ENCODE data around the gene CUL4A.

The CUL4A gene

GRCh38 chr13:113208421-113209335 lies 735 bp upstream of the CUL4A start, which contains the start of gene PCID2:
TSS of gene PCID2 (minus strand) at chr13:113208669. CDS start at chr13:113208634, 35 bp downstream.
- Histone ChIP-seq H3K9me3 (ENCODE audit: severe bottlenecking) (no peaks in the 10 kb centered on the region), H3K36me3 (ENCODE audit: low read depth) (peaks cover 53% of the 10 kb centered on the region), H3K4me1 (ENCODE audit: insufficient read depth, poor library complexity, severe bottlenecking) (peaks cover 14% of the 10 kb centered on the region), H3K27me3 (ENCODE audit: insufficient read depth, poor library complexity, severe bottlenecking) (no peaks in the 10 kb centered on the region), H3K4me3 (ENCODE audit: severe bottlenecking) (peak within 1 kb of the TSS; percentile 74), H3K27ac (ENCODE audit: poor library complexity, severe bottlenecking) (peak within 1 kb of the TSS; percentile 88)
- ATAC-seq (ENCODE audit: low read depth): peak; percentile 79
- peak; percentile 96 for DNase-seq (ENCODE audit: low spot score)
- no peak for TF ChIP-seq CTCF (IDR thresholded peaks at IDR 0.05; ENCODE audit: poor library complexity, severe bottlenecking)

- peak; percentile 80 for DNase-seq (ENCODE audit: low spot score)
- Histone ChIP-seq H3K36me3 (ENCODE audit: low read depth) (peaks cover 49% of the 10 kb centered on the region), H3K9me3 (ENCODE audit: severe bottlenecking) (no peaks in the 10 kb centered on the region)
Measured at GRCh38 chr13:113209759-113210421, 477 bp downstream of the CUL4A start.

DNA sequence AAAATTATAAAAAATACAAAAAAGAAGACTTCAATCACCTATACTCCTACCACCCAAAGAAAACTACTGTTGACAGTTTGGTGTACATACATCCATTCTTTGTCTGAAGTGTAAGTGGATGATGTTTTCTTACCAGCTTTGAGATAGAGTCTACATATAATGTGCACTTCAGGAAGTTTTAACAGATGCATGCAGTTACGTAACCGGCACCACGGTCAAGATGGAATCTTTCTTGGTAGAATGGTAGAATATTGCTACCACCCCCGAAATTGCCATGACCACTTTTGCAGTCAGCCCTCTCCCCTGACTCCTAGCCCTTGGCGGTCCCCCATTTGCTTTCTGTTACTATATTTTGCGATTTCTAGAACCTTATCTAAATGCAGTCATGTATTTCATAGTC lies 1.4 kb downstream of the CUL4A start:
- Histone ChIP-seq H3K36me3 (ENCODE audit: low read depth) (peaks cover 44% of the 10 kb centered on the region), H3K4me3 (ENCODE audit: severe bottlenecking) (peak overlapping the region; percentile 74), H3K9me3 (ENCODE audit: severe bottlenecking) (no peaks in the 10 kb centered on the region), H3K27me3 (ENCODE audit: insufficient read depth, poor library complexity, severe bottlenecking) (no peaks in the 10 kb centered on the region), H3K27ac (ENCODE audit: poor library complexity, severe bottlenecking) (peak overlapping the region; percentile 88), H3K4me1 (ENCODE audit: insufficient read depth, poor library complexity, severe bottlenecking) (peaks cover 14% of the 10 kb centered on the region)
- no peak for ATAC-seq (ENCODE audit: low read depth)
- DNase-seq (ENCODE audit: low spot score): no peak
- TF ChIP-seq CTCF (IDR thresholded peaks at IDR 0.05; ENCODE audit: poor library complexity, severe bottlenecking): no peak

More at GRCh38 chr13:113209759-113210421, 477 bp downstream of the CUL4A start:
- peaks cover 14% of the 10 kb centered on the region for H3K4me1 ChIP-seq (ENCODE audit: insufficient read depth, poor library complexity, severe bottlenecking)
- ATAC-seq (ENCODE audit: low read depth): peak; percentile 45
- no peak for TF ChIP-seq CTCF (IDR thresholded peaks at IDR 0.05; ENCODE audit: poor library complexity, severe bottlenecking)
- H3K4me3 ChIP-seq (ENCODE audit: severe bottlenecking): peak overlapping the region; percentile 74
- H3K27ac ChIP-seq (ENCODE audit: poor library complexity, severe bottlenecking): peak overlapping the region; percentile 88
- no peaks in the 10 kb centered on the region for H3K27me3 ChIP-seq (ENCODE audit: insufficient read depth, poor library complexity, severe bottlenecking)

- TF ChIP-seq CTCF (IDR thresholded peaks at IDR 0.05; ENCODE audit: poor library complexity, severe bottlenecking): no peak
- ATAC-seq (ENCODE audit: low read depth) (no peak), DNase-seq (ENCODE audit: low spot score) (no peak)
- Histone ChIP-seq H3K27ac (ENCODE audit: poor library complexity, severe bottlenecking) (no peak overlapping the region), H3K4me1 (ENCODE audit: insufficient read depth, poor library complexity, severe bottlenecking) (peaks cover 22% of the 10 kb centered on the region), H3K4me3 (ENCODE audit: severe bottlenecking) (no peak overlapping the region), H3K27me3 (ENCODE audit: insufficient read depth, poor library complexity, severe bottlenecking) (no peaks in the 10 kb centered on the region), H3K9me3 (ENCODE audit: severe bottlenecking) (no peaks in the 10 kb centered on the region), H3K36me3 (ENCODE audit: low read depth) (peaks cover 35% of the 10 kb centered on the region)
Measured at GRCh38 chr13:113211774-113212173, 2.4 kb downstream of the CUL4A start.
